ENCODE measurements around the gene TGFB1I1. TPM values are rescaled to one million over a fixed set of nuclear protein-coding genes. Genes with fewer than 3 reads are reported as not detected.

TGFB1I1 gene
- total and polyA plus RNA-seq, 2 of the 13 experiments (the other 11 are each of a cell fraction or from before 2014, with no cell fraction given) = 0.80 to 2.9 TPM

DNA sequence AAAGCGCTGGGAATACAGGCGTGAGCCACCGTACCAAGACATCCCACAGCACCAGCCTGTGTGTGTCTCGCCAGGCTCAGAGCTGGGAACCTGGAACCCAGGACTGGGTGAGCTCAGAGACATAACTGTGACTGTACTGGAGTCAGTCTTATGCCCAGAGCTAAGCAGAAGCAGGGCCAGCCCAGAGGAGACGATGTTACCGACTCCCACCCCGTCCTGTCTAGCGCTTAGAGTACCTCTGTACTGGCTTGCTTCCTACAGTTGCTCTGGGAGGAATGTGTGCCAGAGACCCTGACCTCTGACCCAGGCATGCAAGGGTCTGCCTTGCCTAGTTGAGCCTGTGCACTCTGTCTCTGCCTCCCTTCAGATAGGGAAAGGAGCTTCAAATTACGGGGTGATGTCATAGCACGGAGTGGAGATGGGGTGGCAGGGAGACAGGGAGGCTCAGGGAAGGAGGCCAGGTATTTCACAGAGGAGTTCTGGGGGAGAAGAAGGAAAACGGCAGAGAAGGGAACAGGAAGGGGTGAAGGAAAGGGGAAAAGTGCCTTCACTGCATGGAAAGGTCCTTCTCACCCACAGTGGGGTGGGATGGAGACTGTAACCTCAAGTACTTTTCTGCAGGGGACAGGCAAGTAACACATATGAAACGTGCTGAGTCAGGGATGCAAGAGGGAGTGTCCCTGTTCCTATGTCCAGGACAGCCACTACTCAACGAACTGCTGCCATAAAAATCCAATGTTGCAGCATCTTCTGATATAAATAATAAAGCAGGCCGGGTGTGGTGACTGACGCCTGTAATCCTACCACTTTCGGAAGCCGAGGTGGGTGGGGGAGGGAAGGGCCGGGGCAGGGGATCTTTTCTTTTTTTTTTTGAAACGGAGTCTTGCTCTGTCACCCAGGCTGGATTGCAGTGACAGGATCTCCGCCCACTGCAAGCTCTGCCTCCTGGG is 18.4 kb upstream of the TGFB1I1 start (continued):
- TF ChIP-seq, protein P1, sequence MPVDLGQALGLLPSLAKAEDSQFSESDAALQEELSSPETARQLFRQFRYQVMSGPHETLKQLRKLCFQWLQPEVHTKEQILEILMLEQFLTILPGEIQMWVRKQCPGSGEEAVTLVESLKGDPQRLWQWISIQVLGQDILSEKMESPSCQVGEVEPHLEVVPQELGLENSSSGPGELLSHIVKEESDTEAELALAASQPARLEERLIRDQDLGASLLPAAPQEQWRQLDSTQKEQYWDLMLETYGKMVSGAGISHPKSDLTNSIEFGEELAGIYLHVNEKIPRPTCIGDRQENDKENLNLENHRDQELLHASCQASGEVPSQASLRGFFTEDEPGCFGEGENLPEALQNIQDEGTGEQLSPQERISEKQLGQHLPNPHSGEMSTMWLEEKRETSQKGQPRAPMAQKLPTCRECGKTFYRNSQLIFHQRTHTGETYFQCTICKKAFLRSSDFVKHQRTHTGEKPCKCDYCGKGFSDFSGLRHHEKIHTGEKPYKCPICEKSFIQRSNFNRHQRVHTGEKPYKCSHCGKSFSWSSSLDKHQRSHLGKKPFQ (CRISPR knock-in tag; IDR thresholded peaks at IDR 0.05; ENCODE audit: insufficient replicate concordance) = no peak
- no peak; the same call in 1 of the 2 replicates for TF ChIP-seq SSRP1 (CRISPR knock-in tag; IDR thresholded peaks at IDR 0.05)
- peak; percentile 23; the same call in 1 of the 2 replicates for TF ChIP-seq ZNF703 (CRISPR knock-in tag; IDR thresholded peaks at IDR 0.05; ENCODE audit: borderline replicate concordance)
- peak; percentile 93 for TF ChIP-seq RBM22 (optimal IDR thresholded peaks at IDR 0.05; ENCODE audit: low read length)
- TF ChIP-seq PAWR (CRISPR knock-in tag; IDR thresholded peaks at IDR 0.05; ENCODE audit: borderline replicate concordance) = no peak
- TF ChIP-seq BHLHE40 (IDR thresholded peaks at IDR 0.05; ENCODE audit: low read length) = peak; percentile 56
- TF ChIP-seq, protein P2, sequence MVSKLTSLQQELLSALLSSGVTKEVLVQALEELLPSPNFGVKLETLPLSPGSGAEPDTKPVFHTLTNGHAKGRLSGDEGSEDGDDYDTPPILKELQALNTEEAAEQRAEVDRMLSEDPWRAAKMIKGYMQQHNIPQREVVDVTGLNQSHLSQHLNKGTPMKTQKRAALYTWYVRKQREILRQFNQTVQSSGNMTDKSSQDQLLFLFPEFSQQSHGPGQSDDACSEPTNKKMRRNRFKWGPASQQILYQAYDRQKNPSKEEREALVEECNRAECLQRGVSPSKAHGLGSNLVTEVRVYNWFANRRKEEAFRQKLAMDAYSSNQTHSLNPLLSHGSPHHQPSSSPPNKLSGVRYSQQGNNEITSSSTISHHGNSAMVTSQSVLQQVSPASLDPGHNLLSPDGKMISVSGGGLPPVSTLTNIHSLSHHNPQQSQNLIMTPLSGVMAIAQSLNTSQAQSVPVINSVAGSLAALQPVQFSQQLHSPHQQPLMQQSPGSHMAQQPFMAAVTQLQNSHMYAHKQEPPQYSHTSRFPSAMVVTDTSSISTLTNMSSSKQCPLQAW (CRISPR knock-in tag; IDR thresholded peaks at IDR 0.05) = peak; percentile 61
- TF ChIP-seq XBP1 (CRISPR knock-in tag; IDR thresholded peaks at IDR 0.05) = no peak
- TF ChIP-seq NR3C1 (CRISPR knock-in tag; IDR thresholded peaks at IDR 0.05) = no peak
- peak; percentile 77 for TF ChIP-seq ZNF430 (CRISPR knock-in tag; IDR thresholded peaks at IDR 0.05)
- 0 out of 2 replicates have a peak, but pooled peaks have one; percentile 38 for TF ChIP-seq JUNB (CRISPR knock-in tag; IDR thresholded peaks at IDR 0.05; ENCODE audit: borderline replicate concordance)
- TF ChIP-seq, protein P3, sequence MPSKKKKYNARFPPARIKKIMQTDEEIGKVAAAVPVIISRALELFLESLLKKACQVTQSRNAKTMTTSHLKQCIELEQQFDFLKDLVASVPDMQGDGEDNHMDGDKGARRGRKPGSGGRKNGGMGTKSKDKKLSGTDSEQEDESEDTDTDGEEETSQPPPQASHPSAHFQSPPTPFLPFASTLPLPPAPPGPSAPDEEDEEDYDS (CRISPR knock-in tag; IDR thresholded peaks at IDR 0.05) = peak; percentile 60; the same call in 1 of the 2 replicates
- TF ChIP-seq FOSL1 (CRISPR knock-in tag; IDR thresholded peaks at IDR 0.05; ENCODE audit: borderline replicate concordance) = no peak
- TF ChIP-seq NR2F1 (CRISPR knock-in tag; IDR thresholded peaks at IDR 0.05) = peak; percentile 94 to 97
- peak; percentile 40; the same call in 1 of the 2 replicates for TF ChIP-seq MXD4 (CRISPR knock-in tag; IDR thresholded peaks at IDR 0.05)
- TF ChIP-seq GLI4 (CRISPR knock-in tag; IDR thresholded peaks at IDR 0.05; ENCODE audit: borderline replicate concordance) = 0 out of 2 replicates have a peak, but pooled peaks have one; percentile 42
- TF ChIP-seq ZNF12 (CRISPR knock-in tag; IDR thresholded peaks at IDR 0.05) = no peak
- no peak for TF ChIP-seq ZNF777 (CRISPR knock-in tag; IDR thresholded peaks at IDR 0.05)
- peak; percentile 45; the same call in 1 of the 2 replicates for TF ChIP-seq NFKB2 (CRISPR knock-in tag; IDR thresholded peaks at IDR 0.05; ENCODE audit: borderline replicate concordance)
- TF ChIP-seq, protein P4, sequence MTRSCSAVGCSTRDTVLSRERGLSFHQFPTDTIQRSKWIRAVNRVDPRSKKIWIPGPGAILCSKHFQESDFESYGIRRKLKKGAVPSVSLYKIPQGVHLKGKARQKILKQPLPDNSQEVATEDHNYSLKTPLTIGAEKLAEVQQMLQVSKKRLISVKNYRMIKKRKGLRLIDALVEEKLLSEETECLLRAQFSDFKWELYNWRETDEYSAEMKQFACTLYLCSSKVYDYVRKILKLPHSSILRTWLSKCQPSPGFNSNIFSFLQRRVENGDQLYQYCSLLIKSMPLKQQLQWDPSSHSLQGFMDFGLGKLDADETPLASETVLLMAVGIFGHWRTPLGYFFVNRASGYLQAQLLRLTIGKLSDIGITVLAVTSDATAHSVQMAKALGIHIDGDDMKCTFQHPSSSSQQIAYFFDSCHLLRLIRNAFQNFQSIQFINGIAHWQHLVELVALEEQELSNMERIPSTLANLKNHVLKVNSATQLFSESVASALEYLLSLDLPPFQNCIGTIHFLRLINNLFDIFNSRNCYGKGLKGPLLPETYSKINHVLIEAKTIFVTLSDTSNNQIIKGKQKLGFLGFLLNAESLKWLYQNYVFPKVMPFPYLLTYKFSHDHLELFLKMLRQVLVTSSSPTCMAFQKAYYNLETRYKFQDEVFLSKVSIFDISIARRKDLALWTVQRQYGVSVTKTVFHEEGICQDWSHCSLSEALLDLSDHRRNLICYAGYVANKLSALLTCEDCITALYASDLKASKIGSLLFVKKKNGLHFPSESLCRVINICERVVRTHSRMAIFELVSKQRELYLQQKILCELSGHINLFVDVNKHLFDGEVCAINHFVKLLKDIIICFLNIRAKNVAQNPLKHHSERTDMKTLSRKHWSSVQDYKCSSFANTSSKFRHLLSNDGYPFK (CRISPR knock-in tag; IDR thresholded peaks at IDR 0.05; ENCODE audit: borderline replicate concordance) = no peak
- no peak for TF ChIP-seq ZNF343 (CRISPR knock-in tag; IDR thresholded peaks at IDR 0.05)
- no peak for TF ChIP-seq ISX (CRISPR knock-in tag; conservative IDR thresholded peaks at IDR 0.05)
